ENCODE data around the gene RNF217. TPM values are rescaled to one million over a fixed set of nuclear protein-coding genes. Genes with fewer than 3 reads are reported as not detected.

The RNF217 gene
- total RNA-seq, 1 donor from 2014 or later: 8.7 TPM

DNA sequence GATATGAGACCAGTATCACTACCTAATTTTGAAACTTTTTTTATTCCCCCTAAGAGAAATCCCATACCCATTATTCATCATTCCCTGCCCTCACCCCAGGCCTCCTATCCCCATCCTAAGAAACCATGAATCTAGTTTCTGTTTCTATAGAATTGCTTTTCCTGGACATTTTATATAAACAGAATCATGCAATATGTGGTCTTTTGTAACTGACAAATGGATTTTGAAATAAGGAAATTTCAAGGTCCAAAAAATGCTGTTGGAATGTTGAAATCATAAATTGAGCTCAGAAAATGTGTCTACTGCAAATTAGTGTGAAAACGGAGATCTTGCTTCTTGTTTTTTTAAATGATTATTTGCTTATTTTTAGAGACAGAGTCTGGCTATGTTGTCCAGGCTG is 25.1 kb downstream of the RNF217 start:
- Mint-ChIP-seq H3K36me3 (ENCODE audit: low read depth) (peaks cover 6% of the 10 kb centered on the region), H3K4me1 (peaks cover 15% of the 10 kb centered on the region), H3K27me3 (ENCODE audit: low read depth) (no peaks in the 10 kb centered on the region), H3K27ac (ENCODE audit: unreplicated experiment) (no peak overlapping the region), H3K9me3 (peaks cover 3% of the 10 kb centered on the region), H3K4me3 (no peak overlapping the region)
- TF ChIP-seq, protein P1, sequence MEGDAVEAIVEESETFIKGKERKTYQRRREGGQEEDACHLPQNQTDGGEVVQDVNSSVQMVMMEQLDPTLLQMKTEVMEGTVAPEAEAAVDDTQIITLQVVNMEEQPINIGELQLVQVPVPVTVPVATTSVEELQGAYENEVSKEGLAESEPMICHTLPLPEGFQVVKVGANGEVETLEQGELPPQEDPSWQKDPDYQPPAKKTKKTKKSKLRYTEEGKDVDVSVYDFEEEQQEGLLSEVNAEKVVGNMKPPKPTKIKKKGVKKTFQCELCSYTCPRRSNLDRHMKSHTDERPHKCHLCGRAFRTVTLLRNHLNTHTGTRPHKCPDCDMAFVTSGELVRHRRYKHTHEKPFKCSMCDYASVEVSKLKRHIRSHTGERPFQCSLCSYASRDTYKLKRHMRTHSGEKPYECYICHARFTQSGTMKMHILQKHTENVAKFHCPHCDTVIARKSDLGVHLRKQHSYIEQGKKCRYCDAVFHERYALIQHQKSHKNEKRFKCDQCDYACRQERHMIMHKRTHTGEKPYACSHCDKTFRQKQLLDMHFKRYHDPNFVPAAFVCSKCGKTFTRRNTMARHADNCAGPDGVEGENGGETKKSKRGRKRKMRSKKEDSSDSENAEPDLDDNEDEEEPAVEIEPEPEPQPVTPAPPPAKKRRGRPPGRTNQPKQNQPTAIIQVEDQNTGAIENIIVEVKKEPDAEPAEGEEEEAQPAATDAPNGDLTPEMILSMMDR (conservative IDR thresholded peaks at IDR 0.05): no peak
- DNase-seq (ENCODE audit: low read depth, low spot score): no peak

DNA sequence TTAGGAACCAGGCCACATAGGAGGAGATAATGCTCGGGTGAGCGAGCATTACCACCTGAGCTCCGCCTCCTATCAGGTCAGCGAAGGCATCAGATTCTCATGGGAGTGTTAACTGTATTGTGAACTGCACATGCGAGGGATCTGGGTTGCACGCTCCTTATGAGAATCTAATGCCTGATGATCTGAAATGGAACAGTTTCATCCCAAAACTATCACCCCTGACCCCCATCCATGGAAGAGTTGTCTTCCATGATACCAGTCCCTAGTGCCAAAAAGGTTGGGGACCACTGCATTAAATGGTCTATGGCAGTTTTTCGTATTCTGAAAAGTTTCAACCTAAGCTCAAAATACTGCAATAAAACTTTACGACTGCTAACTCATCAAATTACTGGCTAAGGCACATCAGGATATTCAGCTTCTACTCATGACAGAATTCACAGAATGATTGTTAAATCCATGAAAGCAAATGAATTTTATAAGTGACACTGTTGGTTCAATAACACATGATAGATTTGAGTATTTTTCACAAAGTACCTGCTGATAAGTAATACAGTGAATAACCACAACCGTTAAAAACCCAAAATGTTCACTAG is 25.9 kb downstream of the RNF217 start:
- Mint-ChIP-seq H3K27me3 (ENCODE audit: low read depth) (no peaks in the 10 kb centered on the region), H3K36me3 (ENCODE audit: low read depth) (peaks cover 6% of the 10 kb centered on the region), H3K27ac (ENCODE audit: unreplicated experiment) (no peak overlapping the region), H3K9me3 (peaks cover 3% of the 10 kb centered on the region), H3K4me3 (no peak overlapping the region), H3K4me1 (peaks cover 15% of the 10 kb centered on the region)
- TF ChIP-seq, protein P1 (conservative IDR thresholded peaks at IDR 0.05): no peak
- DNase-seq (ENCODE audit: low read depth, low spot score): no peak

DNA sequence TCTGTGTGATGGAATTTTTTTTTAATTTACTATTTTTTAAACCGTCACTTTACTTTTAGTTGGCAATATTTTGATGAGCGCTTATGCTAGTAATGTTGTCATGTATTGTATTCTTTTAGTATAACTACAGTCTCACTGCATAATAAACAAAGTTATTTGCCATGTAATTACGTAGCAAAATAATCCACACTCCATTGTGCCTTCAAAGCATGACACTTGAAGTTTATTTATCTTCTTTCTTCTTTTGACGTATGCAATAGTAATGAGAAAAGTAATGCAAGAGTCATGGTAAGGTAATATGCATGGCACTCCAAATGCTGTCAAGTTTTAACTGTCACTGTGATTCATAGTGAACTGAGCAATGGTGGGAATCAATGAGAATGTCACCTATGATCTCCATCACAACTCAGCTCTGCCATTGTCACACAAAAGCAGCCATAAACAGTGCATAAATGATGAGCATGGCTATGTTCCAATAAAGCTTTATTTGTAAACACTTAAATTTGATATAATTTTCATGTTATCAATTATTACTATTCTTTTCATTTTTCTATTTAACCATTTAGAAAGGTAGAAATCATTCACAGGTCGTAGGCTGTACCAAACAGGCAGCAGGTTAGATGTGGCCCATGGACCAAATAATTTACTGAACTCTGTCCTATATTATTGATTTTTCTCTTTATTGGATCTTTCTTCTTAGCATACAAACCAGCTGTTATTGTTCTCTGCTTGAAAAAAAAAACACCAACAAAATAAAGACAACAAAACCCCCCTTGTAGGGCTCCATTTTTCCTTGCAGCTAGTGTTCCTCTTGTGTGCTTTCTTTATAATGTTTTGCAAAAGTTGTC is 27.1 kb downstream of the RNF217 start:
- no peak overlapping the region for H3K4me3 Mint-ChIP-seq
- H3K27ac Mint-ChIP-seq (ENCODE audit: unreplicated experiment): no peak overlapping the region
- H3K36me3 Mint-ChIP-seq (ENCODE audit: low read depth): peaks cover 6% of the 10 kb centered on the region
- peaks cover 3% of the 10 kb centered on the region for H3K9me3 Mint-ChIP-seq
- DNase-seq (ENCODE audit: low read depth, low spot score): no peak
- TF ChIP-seq, protein P1 (conservative IDR thresholded peaks at IDR 0.05): no peak
- peaks cover 15% of the 10 kb centered on the region for H3K4me1 Mint-ChIP-seq
- no peaks in the 10 kb centered on the region for H3K27me3 Mint-ChIP-seq (ENCODE audit: low read depth)

DNA sequence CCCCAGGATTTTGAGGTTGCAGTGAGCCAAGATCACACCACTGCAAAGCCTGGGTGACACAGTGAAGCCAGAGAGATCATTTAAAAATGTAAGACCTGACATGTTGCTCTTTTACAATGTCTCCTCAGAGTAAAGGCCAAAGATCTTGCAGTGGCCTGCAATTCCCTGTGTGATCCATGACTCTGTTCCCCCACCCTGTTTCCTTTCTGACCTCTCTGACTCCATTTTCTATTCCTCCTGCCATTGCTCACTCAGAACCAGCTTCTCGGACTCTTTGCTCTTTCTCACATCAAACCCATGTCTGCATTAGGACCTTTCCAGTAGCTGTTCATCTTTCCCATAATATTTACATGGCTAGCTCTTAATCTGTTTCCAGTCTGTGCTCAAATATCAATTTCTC is 28.8 kb downstream of the RNF217 start:
- Mint-ChIP-seq H3K27ac (ENCODE audit: unreplicated experiment) (no peak overlapping the region), H3K4me1 (peaks cover 9% of the 10 kb centered on the region), H3K27me3 (ENCODE audit: low read depth) (no peaks in the 10 kb centered on the region), H3K4me3 (no peak overlapping the region), H3K9me3 (peaks cover 3% of the 10 kb centered on the region), H3K36me3 (ENCODE audit: low read depth) (peaks cover 6% of the 10 kb centered on the region)
- no peak for DNase-seq (ENCODE audit: low read depth, low spot score)
- TF ChIP-seq, protein P1 (conservative IDR thresholded peaks at IDR 0.05): no peak

DNA sequence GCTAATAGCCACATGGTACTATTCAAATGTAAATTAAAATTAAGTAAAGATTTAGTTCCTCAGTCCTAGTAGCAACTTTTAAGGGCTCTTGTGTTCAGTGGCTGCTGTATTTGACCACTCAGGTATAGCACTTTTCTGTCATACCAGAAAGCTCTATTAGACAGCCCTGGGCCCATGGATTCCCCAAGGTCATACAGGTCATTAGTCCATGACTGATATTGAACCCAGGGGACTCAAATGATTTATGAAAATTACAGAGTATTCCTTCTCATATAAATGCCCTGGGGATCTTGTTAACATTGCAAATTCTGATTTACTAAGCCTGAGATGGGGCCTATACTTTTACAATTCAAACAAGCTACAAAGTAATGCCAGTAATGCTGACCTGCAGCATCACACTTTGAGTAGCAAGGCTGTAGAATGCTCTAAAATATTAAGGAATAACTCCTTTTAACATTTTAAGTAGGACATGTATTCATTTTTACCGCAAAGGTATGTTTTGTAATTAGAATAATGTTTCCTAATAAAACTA is 29.6 kb downstream of the RNF217 start:
- Mint-ChIP-seq H3K36me3 (ENCODE audit: low read depth) (peaks cover 6% of the 10 kb centered on the region), H3K27me3 (ENCODE audit: low read depth) (no peaks in the 10 kb centered on the region), H3K4me3 (no peak overlapping the region), H3K9me3 (peaks cover 3% of the 10 kb centered on the region), H3K4me1 (peaks cover 4% of the 10 kb centered on the region), H3K27ac (ENCODE audit: unreplicated experiment) (no peak overlapping the region)
- TF ChIP-seq, protein P1 (conservative IDR thresholded peaks at IDR 0.05): no peak
- DNase-seq (ENCODE audit: low read depth, low spot score): no peak
